Ishikawa (cell line): ENCODE results near the gene GREB1L.

Source experiments
- CEBPB ChIP-seq: IDR thresholded peaks from 2 replicates; pipeline ENCODE4 v1.6.1; 2012
- CREB1 ChIP-seq: IDR thresholded peaks from 2 replicates; pipeline ENCODE4 v1.6.1; 2012; ENCODE audit warnings: low read depth
- EGR1 ChIP-seq: IDR thresholded peaks from 2 replicates; pipeline ENCODE4 v1.6.1; 2012
- EP300 ChIP-seq: IDR thresholded peaks from 2 replicates; pipeline ENCODE4 v1.6.1; 2012; ENCODE audit warnings: borderline replicate concordance
- FOXM1 ChIP-seq: IDR thresholded peaks from 2 replicates; pipeline ENCODE4 v1.6.1; 2012; ENCODE audit warnings: low read depth, borderline replicate concordance
- MAX ChIP-seq: IDR thresholded peaks from 2 replicates; pipeline ENCODE4 v1.6.1; 2012
- NFIC ChIP-seq: IDR thresholded peaks from 2 replicates; pipeline ENCODE4 v1.6.1; 2012
- RAD21 ChIP-seq: IDR thresholded peaks from 2 replicates; pipeline ENCODE4 v1.6.1; 2012; ENCODE audit warnings: low read depth
- REST ChIP-seq: IDR thresholded peaks from 2 replicates; pipeline ENCODE4 v1.6.1; 2012; ENCODE audit warnings: low read depth, mild to moderate bottlenecking
- TAF1 ChIP-seq: IDR thresholded peaks from 2 replicates; pipeline ENCODE4 v1.6.1; 2012; ENCODE audit warnings: low read depth, mild to moderate bottlenecking
- TCF12 ChIP-seq: IDR thresholded peaks from 2 replicates; pipeline ENCODE4 v1.6.1; 2012; ENCODE audit warnings: low read depth
- TEAD4 ChIP-seq: IDR thresholded peaks from 2 replicates; pipeline ENCODE4 v1.6.1; 2012
- USF1 ChIP-seq: IDR thresholded peaks from 2 replicates; pipeline ENCODE4 v1.6.1; 2012
- YY1 ChIP-seq: IDR thresholded peaks from 2 replicates; pipeline ENCODE4 v1.6.1; 2012; ENCODE audit warnings: low read depth
- ZBTB7A ChIP-seq: IDR thresholded peaks from 2 replicates; pipeline ENCODE4 v1.6.1; 2012; ENCODE audit warnings: low read depth

The GREB1L gene

GRCh38 chr18:21313576-21313975 is 71.5 kb downstream of the GREB1L start:
- TF ChIP-seq TCF12 (no peak), NFIC (no peak), TEAD4 (no peak), REST (no peak), FOXM1 (no peak), RAD21 (no peak), EGR1 (no peak), YY1 (no peak), ZBTB7A (no peak)

GRCh38 chr18:21314724-21315123 is 72.7 kb downstream of the GREB1L start:
- TF ChIP-seq EP300 (no peak), USF1 (no peak), YY1 (no peak), CREB1 (no peak), REST (no peak), TAF1 (no peak), RAD21 (no peak), TEAD4 (no peak), CEBPB (no peak), NFIC (no peak), MAX (no peak), FOXM1 (no peak), EGR1 (no peak)

- TF ChIP-seq ZBTB7A (no peak), CREB1 (no peak), EGR1 (no peak), TEAD4 (no peak), YY1 (no peak), TAF1 (no peak)
These were observed 73.7 kb downstream of the GREB1L start for GRCh38 chr18:21315741-21316197.

- no peak for TF ChIP-seq MAX
- TF ChIP-seq USF1, result no peak
- TF ChIP-seq EGR1, result no peak
- TF ChIP-seq RAD21, result no peak
- no peak for TF ChIP-seq CEBPB
- TF ChIP-seq FOXM1, result no peak
- TF ChIP-seq ZBTB7A, result no peak
- no peak for TF ChIP-seq TCF12
- TF ChIP-seq TAF1, result no peak
- no peak for TF ChIP-seq REST
These were observed 74.3 kb downstream of the GREB1L start for GRCh38 chr18:21316296-21316695.

GRCh38 chr18:21321711-21322110 is 79.7 kb downstream of the GREB1L start:
- TF ChIP-seq REST (no peak), YY1 (no peak), TCF12 (no peak), NFIC (no peak), CEBPB (no peak), RAD21 (no peak), EGR1 (no peak), TAF1 (no peak), CREB1 (no peak), TEAD4 (no peak), USF1 (no peak)
